ENCODE data around the gene BRCA1. TPM values are rescaled to one million over a fixed set of nuclear protein-coding genes. Genes with fewer than 3 reads are reported as not detected.

The BRCA1 gene
- total RNA-seq, 1 experiment from 2014 or later: 44.1 TPM

DNA sequence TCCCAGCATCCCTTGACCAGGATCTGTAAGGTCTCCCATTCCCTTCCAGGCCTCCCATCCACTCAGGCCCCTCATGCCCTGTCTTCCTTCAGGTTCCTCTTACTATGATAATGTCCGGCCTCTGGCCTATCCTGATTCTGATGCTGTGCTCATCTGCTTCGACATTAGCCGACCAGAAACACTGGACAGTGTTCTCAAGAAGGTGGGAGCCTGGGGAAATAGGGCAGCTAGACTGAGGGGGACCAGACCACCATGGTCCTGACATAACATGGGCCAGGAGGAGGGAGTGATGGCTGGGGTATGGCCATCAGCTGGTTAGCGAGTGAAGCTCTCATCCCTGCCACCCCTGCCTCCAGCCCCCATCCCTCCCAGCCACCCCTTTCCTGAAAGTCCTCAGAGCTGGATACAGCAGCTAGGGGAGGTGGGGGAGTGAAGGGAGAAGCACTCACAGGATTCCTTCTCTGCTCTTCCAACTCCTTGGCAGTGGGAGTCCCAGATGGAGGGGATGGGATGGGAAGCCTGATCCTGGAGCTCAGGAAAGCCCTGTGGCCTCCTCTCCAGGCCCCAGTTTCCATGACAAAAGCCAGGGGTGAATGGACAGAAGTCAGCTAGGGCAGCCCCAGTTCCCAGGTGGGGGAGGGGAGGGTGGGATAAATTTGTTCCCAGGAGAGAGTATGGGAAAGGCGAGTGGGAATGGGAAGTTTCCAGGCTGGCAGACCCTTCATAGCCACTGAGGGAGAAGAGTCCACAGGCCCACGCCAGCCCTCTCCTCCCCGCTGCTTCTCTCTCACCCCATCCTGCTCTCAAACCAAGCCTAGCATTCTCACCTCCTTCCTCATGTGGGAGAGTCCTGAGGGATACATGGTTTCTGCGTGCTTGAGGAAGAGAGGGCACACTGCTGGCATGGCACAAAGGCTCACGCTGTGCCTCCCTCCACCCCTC is 97.8 kb downstream of the BRCA1 start:
- ChIA-PET CTCF (no interaction called here), POLR2A (interaction anchor here (1.6 kb wide), 1 partner anchor 29 kb away, joined by 3 read pairs; the partner anchor contains the start of gene RPL27), RAD21 (ENCODE audit: low non-redundant PET in 1 of 2, low total read pairs in 2 of 2, uncharacterized antibody in 2 of 2, unreplicated experiment in 2 of 2) (no interaction called here)
- no peak overlapping the region for H2AFZ ChIP-seq (ENCODE audit: low read depth, low read length, poor library complexity, severe bottlenecking)
- DNase-seq (ENCODE audit: low read depth, low spot score) (no peak), ATAC-seq (no peak)
- no peaks in the 10 kb centered on the region for H4K20me1 ChIP-seq (ENCODE audit: insufficient read depth)
- H3K79me2 ChIP-seq (ENCODE audit: insufficient read depth, low read length): no peaks in the 10 kb centered on the region
- H3K27me3 ChIP-seq (ENCODE audit: insufficient read depth, low read length): no peaks in the 10 kb centered on the region
- H3K9me2 ChIP-seq (ENCODE audit: insufficient read depth): no peaks in the 10 kb centered on the region
- intact Hi-C loops (cut with micrococcal nuclease): no loop called here
- no peak overlapping the region for H3K9ac ChIP-seq (ENCODE audit: low read length)
- H3K27ac ChIP-seq (ENCODE audit: low read depth, low read length): no peak overlapping the region
- peaks cover 6 to 23% of the 10 kb centered on the region in 2 experiments; a peak in 3 of 4 replicates for H3K4me1 ChIP-seq (ENCODE audit: control insufficient read depth in 1 of 2, insufficient read depth in 2 of 2, low read length in 2 of 2)
- no peak for TF ChIP-seq JUND (IDR thresholded peaks at IDR 0.05)
- TF ChIP-seq ZNF274 (IDR thresholded peaks at IDR 0.05; ENCODE audit: low read depth, low read length): no peak
- no peak for TF ChIP-seq FOSL1 (IDR thresholded peaks at IDR 0.05; ENCODE audit: low read depth)
- no peaks in the 10 kb centered on the region for H3K9me3 ChIP-seq (ENCODE audit: control insufficient read depth in 1 of 2, insufficient read depth in 1 of 2, low read depth in 1 of 2, low read length in 2 of 2)
- no TSS peak for BruUV-seq (replicated peaks)
- no peaks in the 10 kb centered on the region for H3K36me3 ChIP-seq (ENCODE audit: control insufficient read depth in 1 of 2, insufficient read depth in 2 of 2, low read length in 2 of 2)
- no peak overlapping the region for H3K4me2 ChIP-seq (ENCODE audit: low read length)
- no peak overlapping the region for H3K4me3 ChIP-seq (replicated peaks in 1 of 2; ENCODE audit: low read depth in 1 of 2, low read length in 2 of 2)

- intact Hi-C loops (cut with micrococcal nuclease): no loop called here
- H3K27ac ChIP-seq (ENCODE audit: low read depth, low read length): no peak overlapping the region
- no peak overlapping the region for H3K4me2 ChIP-seq (ENCODE audit: low read length)
- CTCF ChIA-PET: no interaction called here
- peaks cover 6 to 23% of the 10 kb centered on the region in 2 experiments; a peak in 3 of 4 replicates for H3K4me1 ChIP-seq (ENCODE audit: control insufficient read depth in 1 of 2, insufficient read depth in 2 of 2, low read length in 2 of 2)
- H3K27me3 ChIP-seq (ENCODE audit: insufficient read depth, low read length): no peaks in the 10 kb centered on the region
- H2AFZ ChIP-seq (ENCODE audit: low read depth, low read length, poor library complexity, severe bottlenecking): no peak overlapping the region
- ATAC-seq (no peak), DNase-seq (ENCODE audit: low read depth, low spot score) (no peak)
- no TSS peak for BruUV-seq (replicated peaks)
- RAD21 ChIA-PET (ENCODE audit: low non-redundant PET in 1 of 2, low total read pairs in 2 of 2, uncharacterized antibody in 2 of 2, unreplicated experiment in 2 of 2): no interaction called here
- peaks cover 3% of the 10 kb centered on the region; the same call in 1 of the 2 replicates for H3K79me2 ChIP-seq (ENCODE audit: insufficient read depth, low read length)
- H3K9ac ChIP-seq (ENCODE audit: low read length): no peak overlapping the region
- H3K36me3 ChIP-seq (ENCODE audit: control insufficient read depth in 1 of 2, insufficient read depth in 2 of 2, low read length in 2 of 2): no peaks in the 10 kb centered on the region
- POLR2A ChIA-PET: interaction anchor here (1.6 kb wide), 1 partner anchor 29 kb away, joined by 3 read pairs; the partner anchor contains the start of gene RPL27
- H3K4me3 ChIP-seq (replicated peaks in 1 of 2; ENCODE audit: low read depth in 1 of 2, low read length in 2 of 2): no peak overlapping the region
- H3K9me2 ChIP-seq (ENCODE audit: insufficient read depth): no peaks in the 10 kb centered on the region
- no peaks in the 10 kb centered on the region for H3K9me3 ChIP-seq (ENCODE audit: control insufficient read depth in 1 of 2, insufficient read depth in 1 of 2, low read depth in 1 of 2, low read length in 2 of 2)
- H4K20me1 ChIP-seq (ENCODE audit: insufficient read depth): no peaks in the 10 kb centered on the region
- TF ChIP-seq, protein P1, sequence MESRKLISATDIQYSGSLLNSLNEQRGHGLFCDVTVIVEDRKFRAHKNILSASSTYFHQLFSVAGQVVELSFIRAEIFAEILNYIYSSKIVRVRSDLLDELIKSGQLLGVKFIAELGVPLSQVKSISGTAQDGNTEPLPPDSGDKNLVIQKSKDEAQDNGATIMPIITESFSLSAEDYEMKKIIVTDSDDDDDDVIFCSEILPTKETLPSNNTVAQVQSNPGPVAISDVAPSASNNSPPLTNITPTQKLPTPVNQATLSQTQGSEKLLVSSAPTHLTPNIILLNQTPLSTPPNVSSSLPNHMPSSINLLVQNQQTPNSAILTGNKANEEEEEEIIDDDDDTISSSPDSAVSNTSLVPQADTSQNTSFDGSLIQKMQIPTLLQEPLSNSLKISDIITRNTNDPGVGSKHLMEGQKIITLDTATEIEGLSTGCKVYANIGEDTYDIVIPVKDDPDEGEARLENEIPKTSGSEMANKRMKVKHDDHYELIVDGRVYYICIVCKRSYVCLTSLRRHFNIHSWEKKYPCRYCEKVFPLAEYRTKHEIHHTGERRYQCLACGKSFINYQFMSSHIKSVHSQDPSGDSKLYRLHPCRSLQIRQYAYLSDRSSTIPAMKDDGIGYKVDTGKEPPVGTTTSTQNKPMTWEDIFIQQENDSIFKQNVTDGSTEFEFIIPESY (IDR thresholded peaks at IDR 0.05; ENCODE audit: extremely low read depth, insufficient replicate concordance, low read length): no peak
- TF ChIP-seq FOSL1 (IDR thresholded peaks at IDR 0.05; ENCODE audit: low read depth) (no peak), SIN3A (IDR thresholded peaks at IDR 0.05; ENCODE audit: low read depth) (no peak), EGR1 (IDR thresholded peaks at IDR 0.05; ENCODE audit: low read depth) (no peak), POLR2A (IDR thresholded peaks at IDR 0.05; ENCODE audit: borderline replicate concordance, extremely low read depth, insufficient read depth, insufficient read length) (no peak), EZH2phosphoT487 (IDR thresholded peaks at IDR 0.05; ENCODE audit: borderline replicate concordance) (no peak), YY1 (IDR thresholded peaks at IDR 0.05; ENCODE audit: extremely low read depth, insufficient replicate concordance, low read depth, low read length) (no peak), SRF (IDR thresholded peaks at IDR 0.05; ENCODE audit: low read depth) (no peak), ZNF274 (IDR thresholded peaks at IDR 0.05; ENCODE audit: low read depth, low read length) (no peak), SP1 (IDR thresholded peaks at IDR 0.05; ENCODE audit: low read depth) (no peak), POLR2AphosphoS5 (IDR thresholded peaks at IDR 0.05; ENCODE audit: low read depth, low read length) (no peak), CBX3 (IDR thresholded peaks at IDR 0.05; ENCODE audit: low read depth) (no peak), MAX (IDR thresholded peaks at IDR 0.05) (no peak), RAD21 (IDR thresholded peaks at IDR 0.05; ENCODE audit: low read depth) (no peak)
- TF ChIP-seq, protein P2, sequence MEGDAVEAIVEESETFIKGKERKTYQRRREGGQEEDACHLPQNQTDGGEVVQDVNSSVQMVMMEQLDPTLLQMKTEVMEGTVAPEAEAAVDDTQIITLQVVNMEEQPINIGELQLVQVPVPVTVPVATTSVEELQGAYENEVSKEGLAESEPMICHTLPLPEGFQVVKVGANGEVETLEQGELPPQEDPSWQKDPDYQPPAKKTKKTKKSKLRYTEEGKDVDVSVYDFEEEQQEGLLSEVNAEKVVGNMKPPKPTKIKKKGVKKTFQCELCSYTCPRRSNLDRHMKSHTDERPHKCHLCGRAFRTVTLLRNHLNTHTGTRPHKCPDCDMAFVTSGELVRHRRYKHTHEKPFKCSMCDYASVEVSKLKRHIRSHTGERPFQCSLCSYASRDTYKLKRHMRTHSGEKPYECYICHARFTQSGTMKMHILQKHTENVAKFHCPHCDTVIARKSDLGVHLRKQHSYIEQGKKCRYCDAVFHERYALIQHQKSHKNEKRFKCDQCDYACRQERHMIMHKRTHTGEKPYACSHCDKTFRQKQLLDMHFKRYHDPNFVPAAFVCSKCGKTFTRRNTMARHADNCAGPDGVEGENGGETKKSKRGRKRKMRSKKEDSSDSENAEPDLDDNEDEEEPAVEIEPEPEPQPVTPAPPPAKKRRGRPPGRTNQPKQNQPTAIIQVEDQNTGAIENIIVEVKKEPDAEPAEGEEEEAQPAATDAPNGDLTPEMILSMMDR (IDR thresholded peaks at IDR 0.05 in 2 of 3, conservative IDR thresholded peaks at IDR 0.05 in 1 of 3; ENCODE audit: borderline replicate concordance in 1 of 3, insufficient read depth in 1 of 3, low read depth in 2 of 3, low read length in 2 of 3): no peak
Observed at GRCh38 chr17:43026595-43026994, 98.6 kb downstream of the BRCA1 start.
